Thyroid gland (tissue), 4 donors: Measurements from ENCODE around the gene NCOA3. TPM values are rescaled to one million over a fixed set of nuclear protein-coding genes. Genes with fewer than 3 reads are reported as not detected.

ENCODE experiments used
- DNase-seq, 2 donors: peaks; one replicate each; pipeline ENCODE4 v3.0.0-alpha.2; 2019
- H3K27ac ChIP-seq, 3 donors: fragments of 200-600 bp; sonication (generic); 1 replicate in 2 of 3; 2 replicates in 1 of 3; pipeline ENCODE4 v1.5.1; 2016 to 2019; ENCODE audit warnings: mild to moderate bottlenecking in 1 of 3, moderate library complexity in 1 of 3
- H3K27me3 ChIP-seq: fragments of 200-600 bp; sonication (generic); one replicate; pipeline ENCODE4 v1.5.1; 2019
- H3K36me3 ChIP-seq, 2 donors: fragments of 200-600 bp; sonication (generic); one replicate each; pipeline ENCODE4 v1.5.1; 2016 to 2019
- H3K4me1 ChIP-seq, 2 donors: fragments of 200-600 bp; sonication (generic); one replicate each; pipeline ENCODE4 v1.5.1; 2017 to 2019
- H3K4me3 ChIP-seq, 3 donors: fragments of 200-600 bp; sonication (generic); replicated peaks in 1 of 3; 1 replicate in 2 of 3; 2 replicates in 1 of 3; pipeline ENCODE4 v1.5.1; 2016; ENCODE audit warnings: mild to moderate bottlenecking in 1 of 3
- H3K9me3 ChIP-seq: fragments of 200-600 bp; sonication (generic); one replicate; pipeline ENCODE4 v1.5.1; 2017
- POLR2A ChIP-seq, 2 donors: fragments of 450-650 bp; IDR thresholded peaks; one replicate each; pipeline ENCODE4 v1.6.1; 2017; ENCODE audit warnings: antibody characterized with exemption in 2 of 2, mild to moderate bottlenecking in 2 of 2, moderate library complexity in 1 of 2
- WGBS, 2 donors: methylation state at CpG; one replicate each; pipeline ENCODE4 v1.1.5; 2017; 5-methylcytosine and 5-hydroxymethylcytosine counted together
- intact Hi-C: fragments of 100-400 bp; cut with DNase I; formaldehyde crosslinking; loops from one replicate; pipeline ENCODE4 v1.15.1; 2023
- total RNA-seq, 4 donors: library from RNA; depleted of rRNA; stranded (reverse); fragments of >200 nt; gene quantifications; one replicate each; pipeline ENCODE4 v1.2.3, GENCODE V29; 2016
- TF ChIP-seq, protein P1 (sequence below), 6 experiments: fragments of 200-600 bp in 3 of 6; fragments of 450-650 bp in 3 of 6; sonication (generic) in 3 of 6; IDR thresholded peaks; one replicate each; pipeline ENCODE4 v1.5.1; 2016 to 2019; ENCODE audit warnings: antibody characterized with exemption in 6 of 6, mild to moderate bottlenecking in 2 of 6, inconsistent platforms in 1 of 6, moderate library complexity in 1 of 6

NCOA3 gene
- total RNA-seq, 4 donors from 2014 or later = 28.7 to 45.2 (median 36.8) TPM

DNA sequence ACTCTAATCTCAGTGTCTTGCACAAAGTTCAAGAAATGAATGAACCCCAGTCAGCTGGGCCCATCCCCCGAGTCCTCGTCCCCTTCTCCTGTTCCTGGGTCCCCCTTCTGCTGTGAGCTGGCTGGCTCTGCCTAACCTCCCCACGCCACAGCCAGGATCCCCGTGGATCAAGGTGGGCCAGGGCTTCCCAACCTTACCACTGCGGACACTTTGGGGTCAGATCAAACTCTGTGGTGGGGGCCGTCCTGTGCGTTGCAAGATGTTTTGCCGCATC is 167.4 kb downstream of the NCOA3 start:
- Histone ChIP-seq H3K4me3 (no peak overlapping the region), H3K36me3 (no peaks in the 10 kb centered on the region), H3K27ac (no peak overlapping the region), H3K4me1 (peaks cover 0 to under 1% of the 10 kb centered on the region in 2 donors), H3K9me3 (no peaks in the 10 kb centered on the region), H3K27me3 (no peaks in the 10 kb centered on the region)
- TF ChIP-seq POLR2A (IDR thresholded peaks at IDR 0.05) = no peak
- TF ChIP-seq, protein P1, sequence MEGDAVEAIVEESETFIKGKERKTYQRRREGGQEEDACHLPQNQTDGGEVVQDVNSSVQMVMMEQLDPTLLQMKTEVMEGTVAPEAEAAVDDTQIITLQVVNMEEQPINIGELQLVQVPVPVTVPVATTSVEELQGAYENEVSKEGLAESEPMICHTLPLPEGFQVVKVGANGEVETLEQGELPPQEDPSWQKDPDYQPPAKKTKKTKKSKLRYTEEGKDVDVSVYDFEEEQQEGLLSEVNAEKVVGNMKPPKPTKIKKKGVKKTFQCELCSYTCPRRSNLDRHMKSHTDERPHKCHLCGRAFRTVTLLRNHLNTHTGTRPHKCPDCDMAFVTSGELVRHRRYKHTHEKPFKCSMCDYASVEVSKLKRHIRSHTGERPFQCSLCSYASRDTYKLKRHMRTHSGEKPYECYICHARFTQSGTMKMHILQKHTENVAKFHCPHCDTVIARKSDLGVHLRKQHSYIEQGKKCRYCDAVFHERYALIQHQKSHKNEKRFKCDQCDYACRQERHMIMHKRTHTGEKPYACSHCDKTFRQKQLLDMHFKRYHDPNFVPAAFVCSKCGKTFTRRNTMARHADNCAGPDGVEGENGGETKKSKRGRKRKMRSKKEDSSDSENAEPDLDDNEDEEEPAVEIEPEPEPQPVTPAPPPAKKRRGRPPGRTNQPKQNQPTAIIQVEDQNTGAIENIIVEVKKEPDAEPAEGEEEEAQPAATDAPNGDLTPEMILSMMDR (IDR thresholded peaks at IDR 0.05) = no peak
- 94 to 96% methylated on average over 8 of the region's 8 CpGs for WGBS, 2 donors
- intact Hi-C loops = loop anchor here (5.0 kb wide), 1 partner anchor 953 kb away; no protein-coding TSS in a partner anchor
- DNase-seq = no peak

DNA sequence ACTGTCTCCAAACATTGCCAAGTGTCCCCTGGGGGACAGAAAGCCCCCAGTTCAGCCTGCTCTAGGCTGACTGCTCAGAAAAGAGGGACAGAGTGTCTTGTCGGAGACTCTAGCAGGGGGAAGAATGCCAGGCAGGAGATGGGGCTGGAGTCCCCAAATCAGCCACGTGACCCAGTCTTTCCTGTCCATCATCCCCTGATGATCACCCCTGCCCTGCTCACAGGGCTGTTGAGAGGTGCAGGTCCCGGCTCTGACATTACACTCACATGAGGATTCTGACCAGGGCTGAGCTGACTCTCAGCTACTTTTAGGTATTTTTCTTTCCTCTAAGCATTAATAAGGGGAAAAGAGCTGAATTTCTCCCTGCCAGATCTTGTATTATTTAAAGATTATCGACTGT is 167.8 kb downstream of the NCOA3 start:
- no peaks in the 10 kb centered on the region for H3K36me3 ChIP-seq

DNA sequence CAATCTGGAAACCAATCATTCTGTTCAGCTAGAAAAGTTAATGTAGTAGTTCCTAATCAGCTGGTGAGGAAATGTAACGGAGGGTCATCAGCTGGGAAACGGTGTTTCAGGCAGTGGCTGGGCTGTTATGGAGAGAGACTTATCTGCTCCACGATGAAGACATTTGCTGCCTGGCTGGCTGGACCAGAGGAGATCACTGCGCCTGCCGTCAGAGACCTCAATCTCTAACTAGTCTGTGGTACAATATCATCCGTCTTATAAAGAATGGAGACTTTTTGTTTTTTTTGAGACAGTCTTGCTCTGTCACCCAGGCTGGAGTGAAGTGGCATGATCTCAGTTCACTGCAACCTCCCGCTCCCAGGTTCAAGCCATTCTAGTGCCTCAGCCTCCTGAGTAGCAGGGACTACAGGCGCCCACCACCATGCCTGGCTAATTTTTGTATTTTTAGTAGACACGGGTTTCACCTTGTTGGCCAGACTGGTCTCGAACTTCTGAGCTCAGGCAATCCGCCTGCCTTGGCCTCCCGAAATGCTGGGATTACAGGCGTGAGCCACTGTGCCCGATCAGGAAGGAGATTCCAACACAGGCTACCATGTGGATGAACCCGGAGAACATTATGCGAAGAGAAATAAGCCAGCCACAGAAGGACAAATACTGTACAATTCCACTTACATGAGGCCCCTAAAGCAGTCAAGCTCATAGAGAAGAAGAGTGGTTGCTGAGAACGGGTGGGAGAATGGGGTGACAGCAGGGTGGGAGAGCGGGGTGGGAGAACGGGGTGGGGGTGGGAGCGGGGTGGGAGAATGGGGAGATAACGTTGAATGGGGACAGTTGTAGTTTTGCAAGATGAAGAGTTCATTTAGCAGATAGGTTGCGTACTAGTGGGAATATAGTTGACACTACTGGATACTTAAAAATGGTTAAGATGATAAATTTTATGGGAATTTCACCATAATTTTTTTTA is 168.5 kb downstream of the NCOA3 start:
- H3K27me3 ChIP-seq = no peaks in the 10 kb centered on the region
- 87 to 89% methylated on average over 21 to 22 of the region's 22 CpGs for WGBS, 2 donors
- H3K4me1 ChIP-seq = no peaks in the 10 kb centered on the region
- no peak overlapping the region for H3K4me3 ChIP-seq
- no peak overlapping the region for H3K27ac ChIP-seq
- no peaks in the 10 kb centered on the region for H3K9me3 ChIP-seq
- H3K36me3 ChIP-seq = no peaks in the 10 kb centered on the region
- TF ChIP-seq POLR2A (IDR thresholded peaks at IDR 0.05) = no peak
- TF ChIP-seq, protein P1 (IDR thresholded peaks at IDR 0.05) = no peak
- DNase-seq = no peak
- intact Hi-C loops = loop anchor here (5.0 kb wide), 1 partner anchor 952 kb away; no protein-coding TSS in a partner anchor

More for the DNA sequence above, 167.8 kb downstream of the NCOA3 start:
- Histone ChIP-seq H3K27me3 (no peaks in the 10 kb centered on the region), H3K9me3 (no peaks in the 10 kb centered on the region), H3K4me1 (no peaks in the 10 kb centered on the region), H3K27ac (no peak overlapping the region), H3K4me3 (no peak overlapping the region)
- WGBS, 2 donors = 90 to 91% methylated on average over 2 to 4 of the region's 4 CpGs
- intact Hi-C loops = loop anchor here (5.0 kb wide), 1 partner anchor 953 kb away; no protein-coding TSS in a partner anchor
- DNase-seq = no peak
- TF ChIP-seq, protein P1 (IDR thresholded peaks at IDR 0.05) = no peak
- TF ChIP-seq POLR2A (IDR thresholded peaks at IDR 0.05) = no peak

DNA sequence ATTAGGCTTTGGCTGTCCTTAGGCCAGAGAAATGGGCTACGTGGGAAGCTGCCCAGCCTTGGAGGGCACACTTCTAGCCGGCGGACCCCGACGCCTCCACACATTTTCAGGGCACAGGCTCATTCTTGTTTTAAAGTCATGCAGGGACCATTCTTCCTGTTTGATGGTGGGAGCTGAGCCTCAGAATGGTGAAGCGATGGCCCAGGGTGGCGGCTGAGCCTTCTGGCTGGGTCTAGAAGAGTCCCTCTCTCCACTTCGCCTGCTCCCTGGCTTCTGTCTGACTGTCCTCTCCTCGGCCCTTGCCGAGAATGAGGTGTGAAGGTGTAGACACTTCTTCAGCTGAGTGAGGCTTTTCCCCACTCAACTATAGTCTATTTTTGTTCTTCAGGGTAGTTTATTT is 169.2 kb downstream of the NCOA3 start:
- Histone ChIP-seq H3K27me3 (no peaks in the 10 kb centered on the region), H3K27ac (no peak overlapping the region), H3K36me3 (no peaks in the 10 kb centered on the region), H3K4me3 (no peak overlapping the region), H3K4me1 (no peaks in the 10 kb centered on the region), H3K9me3 (no peaks in the 10 kb centered on the region)
- 88 to 89% methylated on average over 10 of the region's 10 CpGs for WGBS, 2 donors
- DNase-seq = no peak
- intact Hi-C loops = no loop called here
- TF ChIP-seq, protein P1 (IDR thresholded peaks at IDR 0.05) = no peak
- no peak for TF ChIP-seq POLR2A (IDR thresholded peaks at IDR 0.05)

DNA sequence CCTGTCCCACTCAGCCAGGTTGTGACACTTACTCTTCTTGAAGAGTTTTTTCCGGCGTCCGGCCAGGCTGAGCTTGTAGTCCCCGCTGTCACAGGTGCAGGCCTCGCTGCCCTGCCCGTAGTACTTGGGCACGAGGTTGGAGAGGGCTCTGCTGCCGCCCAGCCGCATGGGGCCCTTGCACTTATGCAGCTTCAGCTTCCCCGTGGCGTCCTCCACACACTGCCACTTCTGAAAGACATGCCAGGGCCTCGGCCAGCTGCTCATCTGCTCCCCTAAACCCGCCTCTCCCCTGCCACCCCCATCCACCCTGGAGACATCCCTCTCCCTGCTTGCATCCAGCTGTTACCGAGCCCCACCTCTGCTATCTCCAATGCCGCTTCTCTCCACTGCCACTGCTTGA is 170.5 kb downstream of the NCOA3 start:
- no peaks in the 10 kb centered on the region for H3K27me3 ChIP-seq
- TF ChIP-seq, protein P1 (IDR thresholded peaks at IDR 0.05) = no peak
- TF ChIP-seq POLR2A (IDR thresholded peaks at IDR 0.05) = no peak
- DNase-seq = no peak
- H3K4me1 ChIP-seq = no peaks in the 10 kb centered on the region
- intact Hi-C loops = no loop called here
- WGBS, 2 donors = 86 to 87% methylated on average over 15 of the region's 15 CpGs
- H3K36me3 ChIP-seq = no peaks in the 10 kb centered on the region
- no peak overlapping the region for H3K27ac ChIP-seq
- H3K4me3 ChIP-seq = no peak overlapping the region
- H3K9me3 ChIP-seq = no peaks in the 10 kb centered on the region
